ENCODE results near the gene FAM13A. TPM values are rescaled to one million over a fixed set of nuclear protein-coding genes. Genes with fewer than 3 reads are reported as not detected.
A peak's percentile ranks its signal among the peaks of the same experiment; 100 is the strongest.

FAM13A gene
- total and polyA plus RNA-seq, 7 donors, result 3.8 to 76.0 (median 15.2) TPM

- 92 to 94% (median 94%) methylated on average over 3 of the region's 3 CpGs for WGBS, 3 donors
- Histone ChIP-seq H3K36me3 (ENCODE audit: insufficient read depth in 1 of 2, low read depth in 1 of 2) (no peaks in the 10 kb centered on the region), H3K27me3 (ENCODE audit: insufficient read depth in 3 of 3, low read length in 2 of 3) (no peaks in the 10 kb centered on the region), H3K9me3 (no peaks in the 10 kb centered on the region), H3K27ac (no peak overlapping the region), H3K4me1 (peaks cover 8% of the 10 kb centered on the region), H3K4me3 (no peak overlapping the region)
- ATAC-seq (no peak), DNase-seq (no peak)
- no peak for TF ChIP-seq CTCF (IDR thresholded peaks at IDR 0.05)
- intact Hi-C loops (cut with DNase I), result no loop called here
These were observed 188.5 kb downstream of the FAM13A start for GRCh38 chr4:88868510-88868909.

- Histone ChIP-seq H3K4me3 (no peak overlapping the region), H3K9me3 (no peaks in the 10 kb centered on the region), H3K4me1 (peaks cover 8% of the 10 kb centered on the region), H3K36me3 (ENCODE audit: insufficient read depth in 1 of 2, low read depth in 1 of 2) (no peaks in the 10 kb centered on the region), H3K27ac (peak overlapping the region; percentile 53), H3K27me3 (ENCODE audit: insufficient read depth in 3 of 3, low read length in 2 of 3) (no peaks in the 10 kb centered on the region)
- TF ChIP-seq CTCF (IDR thresholded peaks at IDR 0.05), result no peak
- peak in 1 of 4 donors; percentile 47 for ATAC-seq
- intact Hi-C loops (cut with DNase I), result no loop called here
- 11 to 14% (median 13%) methylated on average over 4 of the region's 4 CpGs for WGBS, 3 donors
- DNase-seq, result no peak
These were observed 190.0 kb downstream of the FAM13A start for GRCh38 chr4:88866862-88867550.

- Histone ChIP-seq H3K4me1 (peaks cover 8% of the 10 kb centered on the region), H3K9me3 (no peaks in the 10 kb centered on the region), H3K27ac (no peak overlapping the region), H3K27me3 (ENCODE audit: insufficient read depth in 3 of 3, low read length in 2 of 3) (no peaks in the 10 kb centered on the region), H3K4me3 (no peak overlapping the region), H3K36me3 (ENCODE audit: insufficient read depth in 1 of 2, low read depth in 1 of 2) (no peaks in the 10 kb centered on the region)
- no peak for DNase-seq
- no peak for TF ChIP-seq CTCF (IDR thresholded peaks at IDR 0.05)
- ATAC-seq, result no peak
- WGBS, 3 donors, result 92 to 96% (median 94%) methylated on average over 6 of the region's 6 CpGs
- intact Hi-C loops (cut with DNase I), result no loop called here
These were observed 191.5 kb downstream of the FAM13A start for GRCh38 chr4:88865466-88865865.

- H3K4me1 ChIP-seq, result peaks cover 8% of the 10 kb centered on the region
- 98 to 100% (median 99%) methylated on average over 1 of the region's 1 CpG for WGBS, 3 donors
- no peaks in the 10 kb centered on the region for H3K36me3 ChIP-seq (ENCODE audit: insufficient read depth in 1 of 2, low read depth in 1 of 2)
- no peak for TF ChIP-seq CTCF (IDR thresholded peaks at IDR 0.05)
- intact Hi-C loops (cut with DNase I), result no loop called here
- DNase-seq, result no peak
- no peak overlapping the region for H3K27ac ChIP-seq
- no peak for ATAC-seq
- no peaks in the 10 kb centered on the region for H3K27me3 ChIP-seq (ENCODE audit: insufficient read depth in 3 of 3, low read length in 2 of 3)
- H3K4me3 ChIP-seq, result no peak overlapping the region
- no peaks in the 10 kb centered on the region for H3K9me3 ChIP-seq
These were observed 191.9 kb downstream of the FAM13A start for GRCh38 chr4:88865046-88865445.

GRCh38 chr4:88860586-88860985, 196.4 kb downstream of the FAM13A start:
- no peaks in the 10 kb centered on the region for H3K36me3 ChIP-seq (ENCODE audit: insufficient read depth in 1 of 2, low read depth in 1 of 2)
- no peak for DNase-seq
- no peaks in the 10 kb centered on the region for H3K27me3 ChIP-seq (ENCODE audit: insufficient read depth in 3 of 3, low read length in 2 of 3)
- intact Hi-C loops (cut with DNase I), result no loop called here
- no peak overlapping the region for H3K4me3 ChIP-seq
- ATAC-seq, result no peak
- WGBS, 3 donors, result 89 to 95% (median 95%) methylated on average over 1 of the region's 1 CpG
- H3K27ac ChIP-seq, result no peak overlapping the region
- TF ChIP-seq CTCF (IDR thresholded peaks at IDR 0.05), result no peak
- H3K9me3 ChIP-seq, result no peaks in the 10 kb centered on the region
- H3K4me1 ChIP-seq, result peaks cover 9% of the 10 kb centered on the region
